ENCODE results near the gene LRMDA. TPM values are rescaled to one million over a fixed set of nuclear protein-coding genes. Genes with fewer than 3 reads are reported as not detected.

The LRMDA gene
- polyA plus RNA-seq, 1 donor (not counting 4 experiments of a cell fraction or from before 2014, with no cell fraction given): not detected

DNA sequence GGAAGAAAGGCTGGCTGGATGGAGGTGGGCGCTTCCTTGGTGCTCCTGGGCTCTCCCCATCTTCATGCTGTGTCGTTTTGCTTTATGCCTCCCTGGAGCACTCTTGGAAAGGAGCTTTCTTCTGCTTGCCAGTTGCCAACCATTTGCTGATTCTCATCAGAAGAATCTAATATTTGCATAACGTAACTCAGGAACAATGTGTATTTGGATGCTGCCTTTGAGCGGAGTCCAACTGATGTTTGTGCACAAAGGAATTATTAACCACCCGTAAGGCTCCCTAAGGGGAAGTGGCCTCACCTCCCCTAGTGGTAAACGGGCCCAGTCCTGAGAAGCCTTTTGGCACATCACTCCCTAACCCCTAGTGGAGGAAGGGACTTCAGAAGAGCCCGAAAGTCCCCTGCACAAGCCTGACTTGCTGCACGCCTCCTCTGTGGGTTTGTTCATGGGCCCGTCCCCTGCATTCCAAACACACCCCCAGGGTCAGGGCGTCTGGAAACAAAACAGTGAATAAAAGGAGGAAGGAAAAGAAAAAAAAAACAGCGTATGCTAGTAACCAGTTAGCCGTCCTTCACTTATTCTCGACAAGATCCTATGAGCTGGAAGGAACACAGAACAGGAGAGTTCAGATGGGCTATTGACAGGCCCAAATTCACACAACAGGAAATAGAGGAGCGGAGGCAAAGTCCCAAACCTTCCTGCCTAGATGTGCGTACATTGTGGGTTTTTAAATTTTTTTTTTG lies 602.2 kb downstream of the LRMDA start:
- Histone ChIP-seq H3K9me3 (ENCODE audit: control insufficient read depth, low read depth, low read length) (no peaks in the 10 kb centered on the region), H3K27me3 (ENCODE audit: control insufficient read depth, extremely low read depth, insufficient read depth, low read length) (peaks cover 4% of the 10 kb centered on the region), H3K9me1 (ENCODE audit: control insufficient read depth, extremely low read depth, insufficient read depth, low read length) (no peaks in the 10 kb centered on the region), H3K4me2 (ENCODE audit: control insufficient read depth, extremely low read depth, insufficient read depth, low read depth, low read length) (peak overlapping the region; percentile 19), H2AFZ (ENCODE audit: control insufficient read depth, low read length) (peak overlapping the region; percentile 36), H3K79me2 (ENCODE audit: control insufficient read depth, insufficient read depth, low read length) (no peaks in the 10 kb centered on the region), H3K4me1 (ENCODE audit: control insufficient read depth, extremely low read depth, insufficient read depth, low read length) (peaks cover 8% of the 10 kb centered on the region), H3K36me3 (ENCODE audit: control insufficient read depth in 2 of 2, extremely low read depth in 1 of 2, insufficient read depth in 2 of 2, low read length in 2 of 2) (no peaks in the 10 kb centered on the region), H4K20me1 (ENCODE audit: control insufficient read depth, extremely low read depth, insufficient read depth, low read length) (no peaks in the 10 kb centered on the region), H3K9ac (ENCODE audit: control insufficient read depth, extremely low read depth, insufficient read depth, low read length) (no peak overlapping the region), H3K27ac (ENCODE audit: control insufficient read depth, insufficient read depth, low read length) (no peak overlapping the region), H3K4me3 (ENCODE audit: control insufficient read depth in 2 of 3, extremely low read depth in 1 of 3, insufficient read depth in 2 of 3, low read depth in 1 of 3, low read length in 3 of 3) (no peak overlapping the region)
- dilution Hi-C loops (cut with MboI; ENCODE audit: extremely low pct_ligation_motif_present, low sequenced_read_pairs): no loop called here
- FAIRE-seq: peak; percentile 90
- TF ChIP-seq CTCF (optimal IDR thresholded peaks at IDR 0.05 in 1 of 3, IDR thresholded peaks at IDR 0.05 in 1 of 3, conservative IDR thresholded peaks at IDR 0.05 in 1 of 3; ENCODE audit: extremely low read depth in 1 of 3, insufficient read depth in 2 of 3, low read length in 3 of 3) (peak in 2 of 3 experiments; percentile 20 to 32), EZH2 (IDR thresholded peaks at IDR 0.05; ENCODE audit: low read length) (no peak)
- DNase-seq (ENCODE audit: low read depth, low spot score): no peak

- dilution Hi-C loops (cut with MboI; ENCODE audit: extremely low pct_ligation_motif_present, low sequenced_read_pairs): no loop called here
- FAIRE-seq (no peak), DNase-seq (ENCODE audit: low read depth, low spot score) (no peak)
- Histone ChIP-seq H3K9me1 (ENCODE audit: control insufficient read depth, extremely low read depth, insufficient read depth, low read length) (no peaks in the 10 kb centered on the region), H3K27me3 (ENCODE audit: control insufficient read depth, extremely low read depth, insufficient read depth, low read length) (peaks cover 4% of the 10 kb centered on the region), H4K20me1 (ENCODE audit: control insufficient read depth, extremely low read depth, insufficient read depth, low read length) (no peaks in the 10 kb centered on the region), H3K36me3 (ENCODE audit: control insufficient read depth in 2 of 2, extremely low read depth in 1 of 2, insufficient read depth in 2 of 2, low read length in 2 of 2) (no peaks in the 10 kb centered on the region), H2AFZ (ENCODE audit: control insufficient read depth, low read length) (no peak overlapping the region), H3K4me3 (ENCODE audit: control insufficient read depth in 2 of 3, extremely low read depth in 1 of 3, insufficient read depth in 2 of 3, low read depth in 1 of 3, low read length in 3 of 3) (no peak overlapping the region), H3K4me1 (ENCODE audit: control insufficient read depth, extremely low read depth, insufficient read depth, low read length) (peaks cover 8% of the 10 kb centered on the region), H3K9me3 (ENCODE audit: control insufficient read depth, low read depth, low read length) (peaks cover 3% of the 10 kb centered on the region), H3K9ac (ENCODE audit: control insufficient read depth, extremely low read depth, insufficient read depth, low read length) (no peak overlapping the region), H3K27ac (ENCODE audit: control insufficient read depth, insufficient read depth, low read length) (no peak overlapping the region), H3K79me2 (ENCODE audit: control insufficient read depth, insufficient read depth, low read length) (no peaks in the 10 kb centered on the region), H3K4me2 (ENCODE audit: control insufficient read depth, extremely low read depth, insufficient read depth, low read depth, low read length) (no peak overlapping the region)
- no peak for TF ChIP-seq CTCF (optimal IDR thresholded peaks at IDR 0.05 in 1 of 3, IDR thresholded peaks at IDR 0.05 in 1 of 3, conservative IDR thresholded peaks at IDR 0.05 in 1 of 3; ENCODE audit: extremely low read depth in 1 of 3, insufficient read depth in 2 of 3, low read length in 3 of 3)
- no peak for TF ChIP-seq EZH2 (IDR thresholded peaks at IDR 0.05; ENCODE audit: low read length)
Observed at GRCh38 chr10:76034353-76035205, 603.2 kb downstream of the LRMDA start.

Data from keratinocyte (primary cell).